Natural killer cell (primary cell): ENCODE data around the gene CASQ2. TPM values are rescaled to one million over a fixed set of nuclear protein-coding genes. Genes with fewer than 3 reads are reported as not detected.

ENCODE experiments used
- ATAC-seq, 3 donors: fragments of 150-1000 bp in 2 of 3; fragments of 200-7000 bp in 1 of 3; cut with Tn5 transposase; 1 replicate in 1 of 3; 2 replicates in 2 of 3; pipeline ENCODE4 v1.10.0; 2021; ENCODE audit warnings: mild to moderate bottlenecking in 2 of 3, moderate library complexity in 2 of 3
- DNase-seq, 2 donors: peaks; one replicate each; pipeline versions ENCODE4 v3.0.0 to v3.0.0-alpha.2; 2013 to 2021; ENCODE audit warnings: mixed read lengths in 1 of 2
- H3K27ac ChIP-seq: one replicate; pipeline ENCODE4 v1.5.1; 2013; ENCODE audit warnings: mild to moderate bottlenecking, low read length
- H3K27me3 ChIP-seq: one replicate; pipeline ENCODE4 v1.6.1; 2013; ENCODE audit warnings: low read length; ENCODE audit not compliant: control insufficient read depth, insufficient read depth
- H3K36me3 ChIP-seq: one replicate; pipeline ENCODE4 v1.6.1; 2013; ENCODE audit warnings: low read length; ENCODE audit not compliant: control insufficient read depth, insufficient read depth
- H3K4me1 ChIP-seq: one replicate; pipeline ENCODE4 v1.6.1; 2013; ENCODE audit warnings: low read length; ENCODE audit not compliant: control insufficient read depth, insufficient read depth
- H3K4me3 ChIP-seq: one replicate; pipeline ENCODE4 v1.5.1; 2013; ENCODE audit warnings: low read length
- H3K9me3 ChIP-seq: one replicate; pipeline ENCODE4 v1.6.1; 2013; ENCODE audit warnings: low read length; ENCODE audit not compliant: control insufficient read depth, insufficient read depth
- H3K27ac Mint-ChIP-seq, 2 donors: one replicate each; pipeline ENCODE4 v1.8.0; 2022; ENCODE audit warnings: mild to moderate bottlenecking in 2 of 2, mixed read lengths in 2 of 2, moderate library complexity in 1 of 2
- H3K27me3 Mint-ChIP-seq, 2 donors: one replicate each; pipeline ENCODE4 v1.8.0; 2022; ENCODE audit warnings: low read depth in 2 of 2, mixed read lengths in 2 of 2
- H3K36me3 Mint-ChIP-seq: one replicate; pipeline ENCODE4 v1.8.0; 2022; ENCODE audit warnings: mixed read lengths
- H3K4me1 Mint-ChIP-seq, 2 donors: one replicate each; pipeline ENCODE4 v1.8.0; 2022; ENCODE audit warnings: mixed read lengths in 2 of 2
- H3K4me3 Mint-ChIP-seq: one replicate; pipeline ENCODE4 v1.8.0; 2022; ENCODE audit warnings: mild to moderate bottlenecking, moderate library complexity, mixed read lengths
- H3K9me3 Mint-ChIP-seq, 2 donors: one replicate each; pipeline ENCODE4 v1.8.0; 2022; ENCODE audit warnings: mixed read lengths in 2 of 2
- CTCF ChIP-seq: fragments of 200-600 bp; IDR thresholded peaks from one replicate; pipeline ENCODE4 v1.8.0; 2022; ENCODE audit warnings: antibody characterized with exemption
- WGBS: methylation state at CpG from one replicate; pipeline ENCODE4 v1.1.7; 2013; ENCODE audit warnings: missing lambda C conversion rate; ENCODE audit not compliant: insufficient coverage; 5-methylcytosine and 5-hydroxymethylcytosine counted together
- intact Hi-C: fragments of 100-400 bp; cut with micrococcal nuclease; formaldehyde crosslinking; loops from one replicate; pipeline ENCODE4 v1.14.2; 2022
- total RNA-seq, 4 donors: library from RNA; stranded (reverse); fragments of 120-200 nt in 1 of 4; gene quantifications; one replicate each; pipeline versions ENCODE4 v1.2.3 to v1.2.4, GENCODE V29; 2013 to 2022

CASQ2 gene
- total RNA-seq, 3 donors from 2014 or later (not counting 1 experiment from before 2014, with no cell fraction given): not detected

- intact Hi-C loops: no loop called here
- Histone ChIP-seq H3K4me1 (no peaks in the 10 kb centered on the region), H3K27me3 (no peaks in the 10 kb centered on the region), H3K36me3 (no peaks in the 10 kb centered on the region), H3K9me3 (no peaks in the 10 kb centered on the region), H3K4me3 (no peak overlapping the region), H3K27ac (no peak overlapping the region)
- 78% methylated on average over 8 of the region's 8 CpGs for WGBS
- no peaks in the 10 kb centered on the region for H3K36me3 Mint-ChIP-seq
- no peak for TF ChIP-seq CTCF
- H3K27ac Mint-ChIP-seq: no peak overlapping the region
- no peaks in the 10 kb centered on the region for H3K4me1 Mint-ChIP-seq
- no peak for ATAC-seq
- H3K4me3 Mint-ChIP-seq: no peak overlapping the region
- peaks cover 12 to 13% of the 10 kb centered on the region in 2 donors for H3K27me3 Mint-ChIP-seq
- no peaks in the 10 kb centered on the region for H3K9me3 Mint-ChIP-seq
- DNase-seq: no peak
Measured at GRCh38 chr1:115753830-115754229, 14.7 kb downstream of the CASQ2 start.

- Histone ChIP-seq H3K36me3 (no peaks in the 10 kb centered on the region), H3K4me1 (no peaks in the 10 kb centered on the region), H3K27ac (no peak overlapping the region), H3K4me3 (no peak overlapping the region), H3K9me3 (no peaks in the 10 kb centered on the region), H3K27me3 (no peaks in the 10 kb centered on the region)
- TF ChIP-seq CTCF: no peak
- no peaks in the 10 kb centered on the region for H3K9me3 Mint-ChIP-seq
- ATAC-seq (no peak), DNase-seq (no peak)
- H3K36me3 Mint-ChIP-seq: no peaks in the 10 kb centered on the region
- intact Hi-C loops: no loop called here
- H3K4me1 Mint-ChIP-seq: no peaks in the 10 kb centered on the region
- no peak overlapping the region for H3K4me3 Mint-ChIP-seq
- no peak overlapping the region for H3K27ac Mint-ChIP-seq
- peaks cover 12 to 18% of the 10 kb centered on the region in 2 donors for H3K27me3 Mint-ChIP-seq
- WGBS: 90% methylated on average over 7 of the region's 7 CpGs
Measured at GRCh38 chr1:115753361-115753760, 15.2 kb downstream of the CASQ2 start.

GRCh38 chr1:115748401-115749150 lies 19.9 kb downstream of the CASQ2 start:
- peaks cover 19 to 31% of the 10 kb centered on the region in 2 donors for H3K27me3 Mint-ChIP-seq
- Histone ChIP-seq H3K4me1 (no peaks in the 10 kb centered on the region), H3K27me3 (no peaks in the 10 kb centered on the region), H3K27ac (no peak overlapping the region), H3K36me3 (no peaks in the 10 kb centered on the region), H3K4me3 (no peak overlapping the region), H3K9me3 (no peaks in the 10 kb centered on the region)
- intact Hi-C loops: no loop called here
- H3K4me1 Mint-ChIP-seq: no peaks in the 10 kb centered on the region
- ATAC-seq (no peak), DNase-seq (no peak)
- H3K4me3 Mint-ChIP-seq: no peak overlapping the region
- TF ChIP-seq CTCF: no peak
- H3K27ac Mint-ChIP-seq: no peak overlapping the region
- H3K9me3 Mint-ChIP-seq: no peaks in the 10 kb centered on the region
- 78% methylated on average over 3 of the region's 5 CpGs for WGBS
- H3K36me3 Mint-ChIP-seq: no peaks in the 10 kb centered on the region
